ENCODE measurements around the gene PLD5. TPM values are rescaled to one million over a fixed set of nuclear protein-coding genes. Genes with fewer than 3 reads are reported as not detected.

PLD5 gene
- total and polyA plus RNA-seq, 2 of the 13 experiments (the other 11 are each of a cell fraction or from before 2014, with no cell fraction given), result not detected

DNA sequence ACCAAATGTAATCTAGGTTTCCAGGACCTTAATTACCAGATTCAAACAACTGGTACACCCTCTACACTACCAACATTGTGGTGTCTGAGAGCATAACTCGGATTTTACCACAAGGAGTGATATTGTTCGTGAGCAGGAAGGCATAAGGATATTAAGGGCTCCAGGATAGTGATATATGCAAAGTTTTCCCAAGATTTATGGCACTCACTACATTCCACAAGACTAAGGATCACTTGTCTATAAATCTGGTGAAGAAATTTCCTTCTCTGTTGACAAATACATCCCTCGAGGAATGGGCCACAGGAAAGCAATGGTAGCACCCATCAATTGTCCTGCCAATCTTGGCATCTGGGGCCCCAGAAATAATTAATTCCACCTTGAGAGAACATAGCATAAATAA is 43.1 kb upstream of the PLD5 start:
- ChIA-PET POLR2A (no interaction called here), CTCF (ENCODE audit: low intra/inter-chr PET ratio, low total read pairs) (no interaction called here)
- Histone ChIP-seq H3K4me1 (ENCODE audit: insufficient read depth, low read length) (no peaks in the 10 kb centered on the region), H3K36me3 (replicated peaks in 1 of 2; ENCODE audit: control insufficient read depth in 1 of 2, insufficient read depth in 2 of 2, low read length in 2 of 2) (no peaks in the 10 kb centered on the region), H4K20me1 (ENCODE audit: insufficient read depth, low read length) (no peaks in the 10 kb centered on the region), H3K27ac (ENCODE audit: extremely low read length, insufficient read depth, low read length) (no peak overlapping the region), H3K4me2 (ENCODE audit: low read depth, low read length) (no peak overlapping the region), H3K9ac (ENCODE audit: insufficient read depth, low read depth, low read length) (no peak overlapping the region), H3K27me3 (ENCODE audit: control insufficient read depth in 1 of 2, insufficient read depth in 2 of 2, low read length in 2 of 2) (no peaks in the 10 kb centered on the region), H2AFZ (ENCODE audit: low read length) (no peak overlapping the region), H3K4me3 (replicated peaks in 1 of 3; ENCODE audit: insufficient read depth in 1 of 3, low read depth in 2 of 3, low read length in 3 of 3) (no peak overlapping the region), H3K79me2 (ENCODE audit: insufficient read depth, low read length) (no peaks in the 10 kb centered on the region), H3K9me3 (ENCODE audit: low read length) (no peaks in the 10 kb centered on the region)
- no peak for TF ChIP-seq TMF1 (CRISPR knock-in tag; IDR thresholded peaks at IDR 0.05; ENCODE audit: low read depth)
- TF ChIP-seq CCAR2 (optimal IDR thresholded peaks at IDR 0.05; ENCODE audit: low read depth, low read length), result no peak
- no peak for TF ChIP-seq SNAPC2 (CRISPR knock-in tag; IDR thresholded peaks at IDR 0.05)
- no peak for TF ChIP-seq PHB2 (IDR thresholded peaks at IDR 0.05; ENCODE audit: partially characterized antibody)
- TF ChIP-seq NFIC (IDR thresholded peaks at IDR 0.05; ENCODE audit: low read length), result no peak
- TF ChIP-seq ZNF678 (CRISPR knock-in tag; IDR thresholded peaks at IDR 0.05), result no peak
- no peak for TF ChIP-seq ZNF460 (CRISPR knock-in tag; IDR thresholded peaks at IDR 0.05; ENCODE audit: borderline replicate concordance)
- 0% methylated on average over 3 of the region's 3 CpGs for WGBS (ENCODE audit: low lambda C conversion rate)
- intact Hi-C loops (cut with micrococcal nuclease; ENCODE audit: unreplicated experiment), result no loop called here
- FAIRE-seq (no peak), ATAC-seq (no peak), DNase-seq (ENCODE audit: low spot score) (no peak)
- BruUV-seq (replicated peaks), result no TSS peak
- in situ Hi-C loops (cut with HindIII; ENCODE audit: extremely low pct_ligation_motif_present, low pct_unique_long_range_greater_than_20kb), result no loop called here

- WGBS (ENCODE audit: low lambda C conversion rate), result under 1% methylated on average over 5 of the region's 5 CpGs
- no peaks in the 10 kb centered on the region for H3K36me3 ChIP-seq (replicated peaks in 1 of 2; ENCODE audit: control insufficient read depth in 1 of 2, insufficient read depth in 2 of 2, low read length in 2 of 2)
- H3K9ac ChIP-seq (ENCODE audit: insufficient read depth, low read depth, low read length), result no peak overlapping the region
- CTCF ChIA-PET (ENCODE audit: low intra/inter-chr PET ratio, low total read pairs), result no interaction called here
- no peaks in the 10 kb centered on the region for H4K20me1 ChIP-seq (ENCODE audit: insufficient read depth, low read length)
- no peak overlapping the region for H3K27ac ChIP-seq (ENCODE audit: extremely low read length, insufficient read depth, low read length)
- TF ChIP-seq ZNF569 (CRISPR knock-in tag; IDR thresholded peaks at IDR 0.05; ENCODE audit: borderline replicate concordance) (no peak), ZBTB38 (CRISPR knock-in tag; IDR thresholded peaks at IDR 0.05) (no peak), ZNF33A (CRISPR knock-in tag; IDR thresholded peaks at IDR 0.05; ENCODE audit: borderline replicate concordance) (no peak), KDM2A (CRISPR knock-in tag; IDR thresholded peaks at IDR 0.05; ENCODE audit: borderline replicate concordance, low read depth) (no peak), RBM22 (optimal IDR thresholded peaks at IDR 0.05; ENCODE audit: low read length) (no peak), GTF3A (CRISPR knock-in tag; conservative IDR thresholded peaks at IDR 0.05) (no peak), SMC3 (IDR thresholded peaks at IDR 0.05; ENCODE audit: low read length) (no peak), ZNF350 (CRISPR knock-in tag; IDR thresholded peaks at IDR 0.05; ENCODE audit: borderline replicate concordance, low read depth) (no peak), SKI (IDR thresholded peaks at IDR 0.05; ENCODE audit: partially characterized antibody) (no peak), SCMH1 (CRISPR knock-in tag; IDR thresholded peaks at IDR 0.05; ENCODE audit: borderline replicate concordance) (no peak)
- TF ChIP-seq, protein P1, sequence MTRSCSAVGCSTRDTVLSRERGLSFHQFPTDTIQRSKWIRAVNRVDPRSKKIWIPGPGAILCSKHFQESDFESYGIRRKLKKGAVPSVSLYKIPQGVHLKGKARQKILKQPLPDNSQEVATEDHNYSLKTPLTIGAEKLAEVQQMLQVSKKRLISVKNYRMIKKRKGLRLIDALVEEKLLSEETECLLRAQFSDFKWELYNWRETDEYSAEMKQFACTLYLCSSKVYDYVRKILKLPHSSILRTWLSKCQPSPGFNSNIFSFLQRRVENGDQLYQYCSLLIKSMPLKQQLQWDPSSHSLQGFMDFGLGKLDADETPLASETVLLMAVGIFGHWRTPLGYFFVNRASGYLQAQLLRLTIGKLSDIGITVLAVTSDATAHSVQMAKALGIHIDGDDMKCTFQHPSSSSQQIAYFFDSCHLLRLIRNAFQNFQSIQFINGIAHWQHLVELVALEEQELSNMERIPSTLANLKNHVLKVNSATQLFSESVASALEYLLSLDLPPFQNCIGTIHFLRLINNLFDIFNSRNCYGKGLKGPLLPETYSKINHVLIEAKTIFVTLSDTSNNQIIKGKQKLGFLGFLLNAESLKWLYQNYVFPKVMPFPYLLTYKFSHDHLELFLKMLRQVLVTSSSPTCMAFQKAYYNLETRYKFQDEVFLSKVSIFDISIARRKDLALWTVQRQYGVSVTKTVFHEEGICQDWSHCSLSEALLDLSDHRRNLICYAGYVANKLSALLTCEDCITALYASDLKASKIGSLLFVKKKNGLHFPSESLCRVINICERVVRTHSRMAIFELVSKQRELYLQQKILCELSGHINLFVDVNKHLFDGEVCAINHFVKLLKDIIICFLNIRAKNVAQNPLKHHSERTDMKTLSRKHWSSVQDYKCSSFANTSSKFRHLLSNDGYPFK (CRISPR knock-in tag; IDR thresholded peaks at IDR 0.05; ENCODE audit: borderline replicate concordance), result no peak
- no peak overlapping the region for H3K4me3 ChIP-seq (replicated peaks in 1 of 3; ENCODE audit: insufficient read depth in 1 of 3, low read depth in 2 of 3, low read length in 3 of 3)
- no peak for FAIRE-seq
- no peak for ATAC-seq
- peaks cover 0 to 3% of the 10 kb centered on the region in 2 experiments; a peak in 1 of 5 replicates for H3K27me3 ChIP-seq (ENCODE audit: control insufficient read depth in 1 of 2, insufficient read depth in 2 of 2, low read length in 2 of 2)
- in situ Hi-C loops (cut with HindIII; ENCODE audit: extremely low pct_ligation_motif_present, low pct_unique_long_range_greater_than_20kb), result no loop called here
- no peaks in the 10 kb centered on the region for H3K9me3 ChIP-seq (ENCODE audit: low read length)
- no peak overlapping the region for H3K4me2 ChIP-seq (ENCODE audit: low read depth, low read length)
- H2AFZ ChIP-seq (ENCODE audit: low read length), result no peak overlapping the region
- no peaks in the 10 kb centered on the region for H3K79me2 ChIP-seq (ENCODE audit: insufficient read depth, low read length)
- POLR2A ChIA-PET, result no interaction called here
- DNase-seq (ENCODE audit: low spot score), result no peak
- intact Hi-C loops (cut with micrococcal nuclease; ENCODE audit: unreplicated experiment), result no loop called here
- no peaks in the 10 kb centered on the region for H3K4me1 ChIP-seq (ENCODE audit: insufficient read depth, low read length)
- BruUV-seq (replicated peaks), result no TSS peak
Observed at GRCh38 chr1:242556759-242557158, 32.3 kb upstream of the PLD5 start.
